AG08396 (cell line): Measurements from ENCODE around the gene OSER1.
"Not testable (repeated sequence)": the region's sequence is repeated elsewhere in the genome, so short reads cannot be mapped to it uniquely, and the experiment has no call there.

Experiments
- DNase-seq: peaks from one replicate; pipeline ENCODE4 v3.0.0; 2012; ENCODE audit warnings: low spot score, mixed read lengths

The OSER1 gene

DNA sequence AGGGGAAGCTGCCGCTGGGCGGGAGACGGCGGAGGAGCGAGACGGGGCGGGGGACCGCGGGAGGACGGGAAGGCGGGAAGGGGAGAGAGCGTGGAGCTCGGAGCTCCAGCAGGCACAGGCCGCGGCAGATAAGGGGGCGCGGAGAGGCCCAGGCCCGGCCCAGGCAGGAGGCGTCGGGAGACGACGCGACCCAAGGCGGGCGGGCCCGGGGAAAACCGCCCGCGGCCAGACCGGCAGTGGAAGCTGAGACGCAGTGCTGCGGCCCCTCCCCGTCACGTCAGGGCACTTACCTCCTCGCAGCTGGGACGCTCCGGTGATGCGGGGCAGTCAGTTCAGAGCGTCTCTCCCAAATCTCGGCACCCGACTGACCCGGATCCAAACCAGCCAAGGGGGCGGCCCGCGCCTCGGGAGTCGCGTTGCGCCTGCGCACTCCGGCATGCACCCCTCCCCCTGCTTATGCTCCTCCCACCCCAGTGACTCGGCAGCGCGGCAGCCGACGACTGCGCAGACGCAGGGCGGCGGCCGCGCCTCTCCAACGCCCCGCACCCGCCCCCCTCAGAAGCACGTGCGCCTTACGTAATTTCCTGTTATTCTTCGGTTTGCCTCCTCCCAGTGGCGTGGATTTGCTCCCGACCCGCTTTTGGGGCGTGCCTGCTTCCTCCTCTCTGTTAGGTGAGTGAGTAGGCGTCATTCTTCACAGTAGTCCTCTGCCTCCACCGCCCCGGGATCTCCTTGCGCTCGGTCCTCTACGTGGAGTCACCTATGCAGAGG is at the start of gene OSER1:
Gene OSER1, minus strand, starts transcription at position 366 of the 771 bp plus-strand sequence. CDS start 3,814 bp downstream, outside the sequence.
- DNase-seq, result peak; percentile 100

GRCh38 chr20:44258226-44258890 is 47.8 kb upstream of the OSER1 start:
- no peak for DNase-seq

DNA sequence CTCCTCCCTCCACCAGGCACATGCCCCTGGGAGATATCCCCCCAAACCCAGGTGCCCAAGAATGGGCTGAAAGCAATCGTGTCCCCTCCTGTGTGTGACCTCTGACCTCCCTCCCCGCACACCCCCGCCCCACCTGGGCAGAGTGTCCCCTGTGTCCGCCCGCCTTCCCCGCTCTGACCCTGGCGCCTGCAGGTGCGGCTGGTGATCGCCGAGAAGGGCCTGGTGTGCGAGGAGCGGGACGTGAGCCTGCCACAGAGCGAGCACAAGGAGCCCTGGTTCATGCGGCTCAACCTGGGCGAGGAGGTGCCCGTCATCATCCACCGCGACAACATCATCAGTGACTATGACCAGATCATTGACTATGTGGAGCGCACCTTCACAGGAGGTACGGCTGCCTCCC is 46.4 kb upstream of the OSER1 start:
- DNase-seq, result no peak

- DNase-seq, result no peak
Observed at GRCh38 chr20:44255942-44256341, 45.4 kb upstream of the OSER1 start.

DNA sequence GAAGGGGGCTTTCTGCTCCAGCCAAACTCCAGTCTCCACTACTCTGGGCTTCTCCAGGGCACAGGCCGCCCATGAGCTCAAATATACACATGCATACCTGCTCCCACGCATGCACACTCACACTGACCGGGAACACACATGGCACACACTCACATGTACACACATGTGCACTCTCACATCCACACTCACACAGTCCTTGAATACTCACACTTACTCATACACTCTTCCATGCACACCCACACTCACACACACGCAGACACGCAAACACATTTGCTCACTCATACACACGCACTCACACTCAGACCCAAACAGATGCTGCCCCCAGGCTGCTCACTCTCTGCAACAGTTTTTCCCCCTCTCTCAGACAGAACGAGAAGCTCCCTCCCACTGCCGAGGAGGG is 43.5 kb upstream of the OSER1 start:
- no peak for DNase-seq

DNA sequence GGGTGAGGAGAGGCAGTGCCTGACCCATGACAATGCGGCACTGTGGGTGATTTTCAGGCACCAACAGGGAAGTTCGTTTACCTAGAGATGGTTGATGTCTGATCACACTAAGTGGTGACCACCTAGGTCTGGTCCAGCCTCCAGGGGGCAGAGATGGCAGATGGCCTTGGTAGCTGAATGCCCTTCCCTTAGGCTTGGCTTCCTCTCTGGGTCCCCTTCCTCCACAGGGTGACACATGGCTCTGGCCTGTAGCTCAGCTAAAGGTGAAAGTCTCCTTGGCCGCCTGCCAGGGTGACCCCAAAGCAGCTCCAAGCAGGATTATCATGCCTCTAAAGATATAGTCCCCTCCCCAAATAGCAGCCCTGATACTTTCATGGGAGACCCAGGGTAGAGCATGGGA is 43.0 kb upstream of the OSER1 start:
- no peak for DNase-seq

DNA sequence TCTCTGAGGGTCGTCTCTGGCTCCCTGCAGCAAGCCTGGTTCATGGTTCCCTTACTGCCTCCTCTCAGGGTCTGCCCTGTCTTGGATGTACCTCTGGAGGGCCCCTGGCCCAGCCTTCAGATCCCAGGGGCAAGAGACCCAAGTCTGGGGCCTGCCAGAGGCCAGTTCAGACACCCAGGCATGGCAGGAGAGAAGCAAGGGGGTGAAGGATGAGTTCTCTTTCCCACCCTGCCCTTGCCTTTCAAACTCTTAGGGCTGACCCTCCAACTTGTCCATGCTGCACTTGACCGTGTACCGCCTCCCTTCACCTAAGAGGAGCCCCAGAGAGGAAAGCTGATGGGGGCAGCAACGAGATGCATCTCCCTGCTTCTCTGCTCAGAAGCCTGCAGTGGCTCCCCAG is 40.7 kb upstream of the OSER1 start:
- DNase-seq, result no peak

- no peak for DNase-seq
Observed at GRCh38 chr20:44248410-44248759, 37.8 kb upstream of the OSER1 start.

DNA sequence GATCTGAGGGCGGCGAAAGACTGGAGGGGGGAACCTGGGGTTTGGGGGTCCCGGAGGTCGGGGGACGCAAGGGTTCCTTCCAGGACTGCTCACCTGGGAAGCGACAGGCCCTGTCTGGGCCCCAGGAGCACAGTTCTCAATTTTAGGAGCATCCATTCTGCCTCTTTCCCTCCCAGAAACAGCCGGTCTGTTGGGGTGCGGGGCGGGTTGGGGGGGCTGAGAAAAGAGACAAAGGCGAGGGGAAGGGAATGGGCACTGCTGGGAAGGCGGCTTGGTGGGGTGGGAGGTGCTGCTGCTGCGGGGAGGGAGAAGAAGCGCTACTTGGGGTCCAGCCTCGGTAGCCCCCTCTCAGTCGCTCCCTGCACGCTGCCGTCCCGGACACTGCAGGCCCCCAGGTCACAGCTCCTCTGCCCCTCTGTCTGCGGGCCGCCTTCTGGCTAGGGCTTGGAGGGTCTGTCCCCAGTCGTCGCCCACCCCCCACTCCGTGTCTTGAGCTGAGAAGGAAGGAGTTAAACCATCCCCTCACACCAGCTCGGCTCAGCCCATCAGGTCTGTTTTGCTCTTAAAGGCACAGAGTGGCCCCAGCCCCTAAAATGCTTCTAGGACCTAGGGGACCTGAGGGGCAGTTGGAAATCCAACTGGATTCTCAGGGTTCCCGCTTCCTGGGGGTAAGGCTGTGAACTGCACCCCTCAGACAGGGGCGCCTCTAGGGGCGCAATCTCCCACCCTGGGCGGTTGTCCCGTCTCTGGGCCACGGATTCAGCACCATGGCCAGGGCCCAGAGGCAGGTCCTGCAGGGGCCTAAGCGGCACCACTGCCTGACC is 37.2 kb upstream of the OSER1 start:
- peak; percentile 71 for DNase-seq

DNA sequence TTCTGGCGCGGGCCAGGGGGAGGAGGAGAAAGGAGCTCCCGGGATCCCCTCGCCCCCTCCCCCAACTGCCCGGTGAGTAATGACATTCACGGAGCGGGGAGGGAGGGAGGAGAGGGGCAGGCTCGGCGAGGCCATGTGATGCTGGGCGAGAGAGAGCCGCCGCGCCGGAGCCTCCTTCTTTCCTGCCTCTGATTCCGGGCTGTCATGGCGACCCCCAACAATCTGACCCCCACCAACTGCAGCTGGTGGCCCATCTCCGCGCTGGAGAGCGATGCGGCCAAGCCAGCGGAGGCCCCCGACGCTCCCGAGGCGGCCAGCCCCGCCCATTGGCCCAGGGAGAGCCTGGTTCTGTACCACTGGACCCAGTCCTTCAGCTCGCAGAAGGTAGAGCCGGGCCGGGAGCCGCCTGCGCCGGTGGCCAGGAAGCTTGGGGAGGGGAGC is 36.6 kb upstream of the OSER1 start, which contains the start of gene GDAP1L1:
Gene GDAP1L1, plus strand, starts transcription at position 178 of the 441 bp plus-strand sequence. Its CDS starts 27 bp downstream, at position 205.
- DNase-seq, result no peak

GRCh38 chr20:44245977-44246376 is 35.4 kb upstream of the OSER1 start:
- no peak for DNase-seq

DNA sequence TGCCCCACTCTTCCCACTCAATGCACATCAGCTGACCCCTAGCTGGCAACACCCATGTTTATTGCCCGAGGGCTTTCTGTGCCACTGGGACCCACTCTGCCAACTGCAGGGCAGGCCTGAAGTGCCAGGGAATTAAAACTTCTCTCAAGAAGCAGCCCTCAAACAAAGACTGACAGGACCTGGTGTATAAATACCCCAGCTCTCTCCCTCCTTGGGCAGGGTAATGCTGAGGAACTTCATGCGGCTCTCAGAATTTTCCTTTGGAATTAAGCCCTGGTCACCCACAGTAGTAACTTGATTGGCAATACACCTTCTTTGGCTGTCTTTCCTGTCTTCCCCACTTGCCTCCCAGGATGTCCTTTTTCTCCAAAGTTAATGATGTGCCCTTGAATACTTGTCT is 31.2 kb upstream of the OSER1 start:
- no peak for DNase-seq

DNA sequence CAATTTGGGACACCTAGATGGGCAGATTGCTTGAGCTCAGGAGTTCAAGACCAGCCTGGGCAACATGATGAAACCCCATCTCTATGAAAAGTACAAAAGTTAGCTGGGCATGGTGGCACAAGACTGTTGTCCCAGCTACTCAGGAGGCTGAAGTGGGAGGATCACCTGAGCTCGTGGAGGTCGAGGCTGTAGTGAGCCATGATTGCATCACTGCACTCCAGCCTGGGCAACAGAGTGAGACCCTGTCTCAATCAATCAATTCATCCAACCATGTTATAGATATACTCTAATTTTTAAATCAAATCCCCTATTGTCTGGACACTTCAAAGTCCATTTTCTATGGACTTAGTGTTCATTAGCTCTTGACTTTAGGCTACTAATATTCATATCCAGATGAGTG is 26.3 kb upstream of the OSER1 start:
- not testable (repeated sequence) for DNase-seq

GRCh38 chr20:44235702-44236101 is 25.1 kb upstream of the OSER1 start:
- no peak for DNase-seq

DNA sequence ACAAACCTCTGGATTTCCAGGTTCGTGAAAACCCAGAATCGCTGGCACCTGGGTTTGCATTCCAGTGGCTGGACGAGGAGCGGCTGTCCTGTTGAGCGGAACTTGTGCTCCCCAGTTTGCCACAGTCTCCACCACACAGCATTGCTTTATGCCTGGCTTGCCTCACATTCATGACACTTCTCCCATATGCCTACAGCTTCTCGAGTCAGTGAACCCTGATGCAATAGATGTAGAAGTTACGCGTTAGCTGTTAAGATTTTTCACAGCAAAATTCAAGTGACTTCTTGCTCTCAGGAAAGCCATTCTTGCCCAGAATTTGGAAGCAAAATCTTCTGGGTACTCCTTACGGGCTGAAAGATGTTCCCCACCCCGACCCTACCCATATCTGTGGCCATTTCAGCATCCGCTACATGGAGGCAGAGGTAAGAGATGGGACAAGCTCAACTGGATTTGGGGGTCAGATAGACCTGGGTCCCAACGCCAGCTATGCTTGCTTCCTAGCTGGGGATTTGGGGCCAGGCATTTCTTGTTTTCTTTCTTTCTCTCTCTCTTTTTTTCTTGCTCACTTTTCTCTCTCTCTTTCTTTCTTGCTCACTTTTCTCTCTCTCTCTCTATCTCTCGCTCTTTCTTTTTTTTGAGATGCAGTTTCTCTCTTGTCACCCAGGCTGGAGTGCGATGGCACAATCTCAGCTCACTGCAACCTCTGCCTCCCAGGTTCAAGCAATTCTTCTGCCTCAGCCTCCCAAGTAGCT is 24.2 kb upstream of the OSER1 start:
- no peak for DNase-seq

GRCh38 chr20:44233436-44234016 is 23.0 kb upstream of the OSER1 start:
- DNase-seq, result no peak

DNA sequence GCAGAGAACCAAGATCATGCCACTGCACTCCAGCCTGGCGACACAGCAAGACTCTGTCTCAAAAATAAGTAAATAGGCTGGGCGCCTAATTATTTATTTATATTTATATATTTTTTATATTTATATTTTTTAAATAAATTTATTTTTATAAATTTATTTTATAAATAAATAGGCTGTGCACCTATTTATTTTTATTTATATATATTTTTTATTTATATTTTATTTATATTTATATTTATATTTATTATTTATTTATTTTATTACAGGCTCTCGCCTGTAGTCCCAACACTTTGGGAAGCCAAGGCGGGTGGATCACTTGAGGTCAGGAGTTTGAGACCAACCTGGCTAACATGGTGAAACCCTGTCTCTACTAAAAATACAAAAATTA is 21.9 kb upstream of the OSER1 start:
- not testable (repeated sequence) for DNase-seq

DNA sequence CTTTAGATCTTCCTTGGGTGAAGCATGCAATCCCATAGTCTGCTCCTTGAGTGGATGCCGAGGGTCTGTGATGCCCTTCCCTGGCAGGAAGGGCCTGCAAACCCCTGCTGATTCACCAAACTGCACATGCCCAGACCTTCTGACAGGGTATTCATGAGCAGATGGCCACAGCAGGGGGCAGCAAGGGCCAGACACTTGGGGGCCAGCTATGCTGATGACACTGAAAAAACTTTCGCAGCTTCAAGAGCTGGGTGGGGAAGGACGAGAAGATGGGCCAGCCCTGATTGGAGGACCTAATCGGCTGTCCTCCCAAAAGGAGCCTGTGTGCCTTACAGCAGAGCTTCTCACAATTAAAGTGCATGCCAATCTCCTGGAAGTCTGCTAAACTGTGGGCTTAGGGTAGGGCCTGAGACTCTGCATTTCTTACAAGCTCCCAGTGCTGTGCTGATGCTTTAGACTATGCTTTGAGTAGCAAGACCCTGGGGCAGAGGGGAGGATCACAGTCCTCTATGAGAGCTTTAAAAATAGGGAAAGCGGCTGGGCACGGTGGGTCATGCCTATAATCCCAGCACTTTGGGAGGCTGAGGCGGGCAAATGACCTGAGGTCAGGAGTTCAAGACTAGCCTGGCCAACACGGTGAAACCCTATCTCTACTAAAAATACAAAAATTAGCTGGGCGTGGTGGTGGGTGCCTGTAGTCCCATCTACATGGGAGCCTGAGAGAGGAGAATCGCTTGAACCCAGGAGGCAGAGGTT is 21.3 kb upstream of the OSER1 start:
- no peak for DNase-seq

DNA sequence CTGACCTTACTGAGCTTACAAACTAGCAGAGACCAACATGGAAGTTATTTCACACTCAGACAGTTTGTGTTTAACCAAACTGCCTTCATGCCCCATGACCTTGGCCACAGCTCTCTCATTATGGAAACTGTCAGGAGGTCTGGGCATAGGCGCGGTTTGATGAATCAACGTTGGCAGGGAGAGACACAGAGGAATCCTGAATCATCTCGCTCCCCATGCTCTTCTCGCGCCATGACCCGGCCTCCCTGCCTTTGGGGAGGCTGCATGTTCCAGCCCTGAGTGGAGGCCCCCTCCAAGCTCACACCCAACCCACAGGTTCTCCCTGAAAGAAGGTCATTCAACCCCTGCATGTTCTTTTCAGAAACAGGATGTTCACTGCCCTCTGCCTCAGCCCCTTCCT is 20.6 kb upstream of the OSER1 start:
- DNase-seq, result no peak

GRCh38 chr20:44228465-44229258 is 18.1 kb upstream of the OSER1 start:
- no peak for DNase-seq
